ENCODE measurements around the gene NME7. TPM values are rescaled to one million over a fixed set of nuclear protein-coding genes. Genes with fewer than 3 reads are reported as not detected.

NME7 gene
- total RNA-seq, 1 experiment from 2014 or later, result 13.8 TPM

DNA sequence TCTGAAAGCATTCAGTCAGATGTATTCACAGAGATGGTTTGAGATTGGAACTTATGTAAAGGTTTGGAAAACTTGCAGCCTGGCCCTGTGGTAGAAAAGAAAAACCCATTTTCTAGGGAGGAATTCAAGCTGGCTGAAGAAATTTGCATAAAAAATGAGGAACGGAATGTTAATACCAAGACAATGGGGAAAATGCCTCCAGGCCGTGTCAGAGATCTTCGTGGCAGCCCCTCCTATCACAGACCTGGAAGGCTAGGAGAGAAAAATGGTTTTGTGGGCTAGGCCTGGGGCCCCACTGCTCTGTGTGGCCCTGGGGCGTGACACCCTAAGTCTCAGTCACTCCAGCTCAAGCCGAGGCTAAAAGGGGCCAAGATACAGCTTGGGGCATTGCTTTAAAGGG is 26.7 kb downstream of the NME7 start:
- H3K27ac Mint-ChIP-seq, result no peak overlapping the region; the same call in 1 of the 2 replicates
- DNase-seq (ENCODE audit: low spot score), result no peak
- CTCF ChIA-PET, result no interaction called here
- H3K36me3 Mint-ChIP-seq, result peaks cover 21% of the 10 kb centered on the region
- TF ChIP-seq, protein P1, sequence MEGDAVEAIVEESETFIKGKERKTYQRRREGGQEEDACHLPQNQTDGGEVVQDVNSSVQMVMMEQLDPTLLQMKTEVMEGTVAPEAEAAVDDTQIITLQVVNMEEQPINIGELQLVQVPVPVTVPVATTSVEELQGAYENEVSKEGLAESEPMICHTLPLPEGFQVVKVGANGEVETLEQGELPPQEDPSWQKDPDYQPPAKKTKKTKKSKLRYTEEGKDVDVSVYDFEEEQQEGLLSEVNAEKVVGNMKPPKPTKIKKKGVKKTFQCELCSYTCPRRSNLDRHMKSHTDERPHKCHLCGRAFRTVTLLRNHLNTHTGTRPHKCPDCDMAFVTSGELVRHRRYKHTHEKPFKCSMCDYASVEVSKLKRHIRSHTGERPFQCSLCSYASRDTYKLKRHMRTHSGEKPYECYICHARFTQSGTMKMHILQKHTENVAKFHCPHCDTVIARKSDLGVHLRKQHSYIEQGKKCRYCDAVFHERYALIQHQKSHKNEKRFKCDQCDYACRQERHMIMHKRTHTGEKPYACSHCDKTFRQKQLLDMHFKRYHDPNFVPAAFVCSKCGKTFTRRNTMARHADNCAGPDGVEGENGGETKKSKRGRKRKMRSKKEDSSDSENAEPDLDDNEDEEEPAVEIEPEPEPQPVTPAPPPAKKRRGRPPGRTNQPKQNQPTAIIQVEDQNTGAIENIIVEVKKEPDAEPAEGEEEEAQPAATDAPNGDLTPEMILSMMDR (IDR thresholded peaks at IDR 0.05), result no peak
- TF ChIP-seq NR2C2 (CRISPR knock-in tag; IDR thresholded peaks at IDR 0.05) (no peak), FOXJ3 (CRISPR knock-in tag; IDR thresholded peaks at IDR 0.05; ENCODE audit: borderline replicate concordance) (no peak), SMAD4 (CRISPR knock-in tag; IDR thresholded peaks at IDR 0.05) (no peak), NFATC4 (CRISPR knock-in tag; IDR thresholded peaks at IDR 0.05) (no peak), TEAD1 (CRISPR knock-in tag; IDR thresholded peaks at IDR 0.05) (no peak), SP1 (CRISPR knock-in tag; conservative IDR thresholded peaks at IDR 0.05) (no peak)
- TF ChIP-seq, protein P2, sequence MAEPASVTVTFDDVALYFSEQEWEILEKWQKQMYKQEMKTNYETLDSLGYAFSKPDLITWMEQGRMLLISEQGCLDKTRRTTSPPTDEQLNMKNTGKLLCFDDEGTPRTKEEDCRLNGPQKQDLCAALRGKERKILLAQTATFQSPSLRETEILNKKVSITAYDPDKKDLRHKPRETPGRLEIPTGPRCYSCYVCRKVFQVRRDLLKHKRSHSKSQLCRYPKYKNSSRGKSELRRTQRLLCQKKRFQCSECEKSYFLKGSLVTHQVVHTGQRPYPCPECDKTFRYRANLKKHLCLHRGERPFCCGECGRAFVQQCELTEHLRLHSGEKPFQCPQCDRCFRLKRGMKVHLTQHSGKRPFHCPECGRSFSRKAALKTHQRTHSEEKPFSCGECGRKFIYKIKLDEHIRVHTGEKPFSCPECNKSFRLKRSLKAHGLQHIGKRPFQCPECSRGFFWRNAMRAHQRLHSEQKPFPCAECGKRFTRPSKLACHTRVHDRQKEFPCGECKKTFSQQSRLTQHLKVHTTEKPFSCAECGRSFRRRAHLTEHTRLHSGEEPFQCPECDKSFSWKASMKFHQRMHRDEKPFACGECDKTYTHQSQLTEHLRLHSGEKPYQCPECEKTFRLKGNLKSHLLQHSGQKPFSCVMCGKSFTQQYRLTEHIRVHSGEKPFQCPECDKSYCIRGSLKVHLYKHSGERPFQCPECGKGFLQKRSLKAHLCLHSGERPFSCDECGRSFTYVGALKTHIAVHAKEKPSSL (CRISPR knock-in tag; conservative IDR thresholded peaks at IDR 0.05), result no peak
- TF ChIP-seq, protein P3, sequence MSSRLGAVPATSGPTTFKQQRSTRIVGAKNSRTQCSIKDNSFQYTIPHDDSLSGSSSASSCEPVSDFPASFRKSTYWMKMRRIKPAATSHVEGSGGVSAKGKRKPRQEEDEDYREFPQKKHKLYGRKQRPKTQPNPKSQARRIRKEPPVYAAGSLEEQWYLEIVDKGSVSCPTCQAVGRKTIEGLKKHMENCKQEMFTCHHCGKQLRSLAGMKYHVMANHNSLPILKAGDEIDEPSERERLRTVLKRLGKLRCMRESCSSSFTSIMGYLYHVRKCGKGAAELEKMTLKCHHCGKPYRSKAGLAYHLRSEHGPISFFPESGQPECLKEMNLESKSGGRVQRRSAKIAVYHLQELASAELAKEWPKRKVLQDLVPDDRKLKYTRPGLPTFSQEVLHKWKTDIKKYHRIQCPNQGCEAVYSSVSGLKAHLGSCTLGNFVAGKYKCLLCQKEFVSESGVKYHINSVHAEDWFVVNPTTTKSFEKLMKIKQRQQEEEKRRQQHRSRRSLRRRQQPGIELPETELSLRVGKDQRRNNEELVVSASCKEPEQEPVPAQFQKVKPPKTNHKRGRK (CRISPR knock-in tag; IDR thresholded peaks at IDR 0.05; ENCODE audit: borderline replicate concordance), result no peak
- no peak overlapping the region for H3K4me3 Mint-ChIP-seq
- H3K9me3 Mint-ChIP-seq, result peaks cover 24% of the 10 kb centered on the region
- POLR2A ChIA-PET, result no interaction called here
- peaks cover 12% of the 10 kb centered on the region for H3K4me1 Mint-ChIP-seq
- no peaks in the 10 kb centered on the region for H3K27me3 Mint-ChIP-seq (ENCODE audit: low read depth)
- ATAC-seq, result peak; percentile 75

DNA sequence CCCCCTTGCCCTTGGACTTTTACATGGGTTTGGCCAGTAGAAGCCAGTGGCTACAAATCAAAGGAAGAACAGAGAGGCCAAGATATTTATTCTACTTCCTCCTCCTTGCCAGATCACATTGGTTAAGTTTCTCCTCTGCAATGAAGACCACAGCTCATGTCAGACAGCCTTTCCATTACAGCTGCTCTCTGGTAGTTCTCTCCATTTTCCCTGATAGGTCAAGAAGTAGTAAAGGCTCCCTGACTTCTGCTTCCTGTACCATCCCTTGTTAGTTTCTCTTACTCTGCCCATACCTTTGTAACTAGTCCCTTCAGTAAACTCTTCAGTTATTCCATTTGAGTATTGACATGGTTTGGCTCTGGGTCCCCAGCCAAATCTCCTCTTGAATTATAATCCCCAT is 27.8 kb downstream of the NME7 start:
- Mint-ChIP-seq H3K27ac (no peak overlapping the region), H3K27me3 (ENCODE audit: low read depth) (no peaks in the 10 kb centered on the region), H3K9me3 (peaks cover 29% of the 10 kb centered on the region), H3K4me3 (no peak overlapping the region), H3K36me3 (peaks cover 29% of the 10 kb centered on the region), H3K4me1 (peaks cover 12% of the 10 kb centered on the region)
- ChIA-PET CTCF (no interaction called here), POLR2A (no interaction called here)
- ATAC-seq, result no peak
- DNase-seq (ENCODE audit: low spot score), result no peak
- TF ChIP-seq ZNF232 (CRISPR knock-in tag; IDR thresholded peaks at IDR 0.05) (no peak), SP1 (CRISPR knock-in tag; conservative IDR thresholded peaks at IDR 0.05) (no peak), FOXJ3 (CRISPR knock-in tag; IDR thresholded peaks at IDR 0.05; ENCODE audit: borderline replicate concordance) (no peak), TP53 (CRISPR knock-in tag; IDR thresholded peaks at IDR 0.05) (no peak), ZBTB21 (CRISPR knock-in tag; IDR thresholded peaks at IDR 0.05; ENCODE audit: borderline replicate concordance) (no peak), CREB1 (CRISPR knock-in tag; IDR thresholded peaks at IDR 0.05) (no peak)
- TF ChIP-seq, protein P1 (IDR thresholded peaks at IDR 0.05), result no peak
- TF ChIP-seq, protein P4, sequence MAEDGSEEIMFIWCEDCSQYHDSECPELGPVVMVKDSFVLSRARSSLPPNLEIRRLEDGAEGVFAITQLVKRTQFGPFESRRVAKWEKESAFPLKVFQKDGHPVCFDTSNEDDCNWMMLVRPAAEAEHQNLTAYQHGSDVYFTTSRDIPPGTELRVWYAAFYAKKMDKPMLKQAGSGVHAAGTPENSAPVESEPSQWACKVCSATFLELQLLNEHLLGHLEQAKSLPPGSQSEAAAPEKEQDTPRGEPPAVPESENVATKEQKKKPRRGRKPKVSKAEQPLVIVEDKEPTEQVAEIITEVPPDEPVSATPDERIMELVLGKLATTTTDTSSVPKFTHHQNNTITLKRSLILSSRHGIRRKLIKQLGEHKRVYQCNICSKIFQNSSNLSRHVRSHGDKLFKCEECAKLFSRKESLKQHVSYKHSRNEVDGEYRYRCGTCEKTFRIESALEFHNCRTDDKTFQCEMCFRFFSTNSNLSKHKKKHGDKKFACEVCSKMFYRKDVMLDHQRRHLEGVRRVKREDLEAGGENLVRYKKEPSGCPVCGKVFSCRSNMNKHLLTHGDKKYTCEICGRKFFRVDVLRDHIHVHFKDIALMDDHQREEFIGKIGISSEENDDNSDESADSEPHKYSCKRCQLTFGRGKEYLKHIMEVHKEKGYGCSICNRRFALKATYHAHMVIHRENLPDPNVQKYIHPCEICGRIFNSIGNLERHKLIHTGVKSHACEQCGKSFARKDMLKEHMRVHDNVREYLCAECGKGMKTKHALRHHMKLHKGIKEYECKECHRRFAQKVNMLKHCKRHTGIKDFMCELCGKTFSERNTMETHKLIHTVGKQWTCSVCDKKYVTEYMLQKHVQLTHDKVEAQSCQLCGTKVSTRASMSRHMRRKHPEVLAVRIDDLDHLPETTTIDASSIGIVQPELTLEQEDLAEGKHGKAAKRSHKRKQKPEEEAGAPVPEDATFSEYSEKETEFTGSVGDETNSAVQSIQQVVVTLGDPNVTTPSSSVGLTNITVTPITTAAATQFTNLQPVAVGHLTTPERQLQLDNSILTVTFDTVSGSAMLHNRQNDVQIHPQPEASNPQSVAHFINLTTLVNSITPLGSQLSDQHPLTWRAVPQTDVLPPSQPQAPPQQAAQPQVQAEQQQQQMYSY (CRISPR knock-in tag; IDR thresholded peaks at IDR 0.05), result no peak
- TF ChIP-seq, protein P5, sequence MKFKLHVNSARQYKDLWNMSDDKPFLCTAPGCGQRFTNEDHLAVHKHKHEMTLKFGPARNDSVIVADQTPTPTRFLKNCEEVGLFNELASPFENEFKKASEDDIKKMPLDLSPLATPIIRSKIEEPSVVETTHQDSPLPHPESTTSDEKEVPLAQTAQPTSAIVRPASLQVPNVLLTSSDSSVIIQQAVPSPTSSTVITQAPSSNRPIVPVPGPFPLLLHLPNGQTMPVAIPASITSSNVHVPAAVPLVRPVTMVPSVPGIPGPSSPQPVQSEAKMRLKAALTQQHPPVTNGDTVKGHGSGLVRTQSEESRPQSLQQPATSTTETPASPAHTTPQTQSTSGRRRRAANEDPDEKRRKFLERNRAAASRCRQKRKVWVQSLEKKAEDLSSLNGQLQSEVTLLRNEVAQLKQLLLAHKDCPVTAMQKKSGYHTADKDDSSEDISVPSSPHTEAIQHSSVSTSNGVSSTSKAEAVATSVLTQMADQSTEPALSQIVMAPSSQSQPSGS (CRISPR knock-in tag; IDR thresholded peaks at IDR 0.05; ENCODE audit: borderline replicate concordance, low read depth), result no peak
- TF ChIP-seq, protein P6, sequence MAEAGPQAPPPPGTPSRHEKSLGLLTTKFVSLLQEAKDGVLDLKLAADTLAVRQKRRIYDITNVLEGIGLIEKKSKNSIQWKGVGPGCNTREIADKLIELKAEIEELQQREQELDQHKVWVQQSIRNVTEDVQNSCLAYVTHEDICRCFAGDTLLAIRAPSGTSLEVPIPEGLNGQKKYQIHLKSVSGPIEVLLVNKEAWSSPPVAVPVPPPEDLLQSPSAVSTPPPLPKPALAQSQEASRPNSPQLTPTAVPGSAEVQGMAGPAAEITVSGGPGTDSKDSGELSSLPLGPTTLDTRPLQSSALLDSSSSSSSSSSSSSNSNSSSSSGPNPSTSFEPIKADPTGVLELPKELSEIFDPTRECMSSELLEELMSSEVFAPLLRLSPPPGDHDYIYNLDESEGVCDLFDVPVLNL (CRISPR knock-in tag; IDR thresholded peaks at IDR 0.05; ENCODE audit: borderline replicate concordance, low read depth), result no peak
- TF ChIP-seq, protein P7, sequence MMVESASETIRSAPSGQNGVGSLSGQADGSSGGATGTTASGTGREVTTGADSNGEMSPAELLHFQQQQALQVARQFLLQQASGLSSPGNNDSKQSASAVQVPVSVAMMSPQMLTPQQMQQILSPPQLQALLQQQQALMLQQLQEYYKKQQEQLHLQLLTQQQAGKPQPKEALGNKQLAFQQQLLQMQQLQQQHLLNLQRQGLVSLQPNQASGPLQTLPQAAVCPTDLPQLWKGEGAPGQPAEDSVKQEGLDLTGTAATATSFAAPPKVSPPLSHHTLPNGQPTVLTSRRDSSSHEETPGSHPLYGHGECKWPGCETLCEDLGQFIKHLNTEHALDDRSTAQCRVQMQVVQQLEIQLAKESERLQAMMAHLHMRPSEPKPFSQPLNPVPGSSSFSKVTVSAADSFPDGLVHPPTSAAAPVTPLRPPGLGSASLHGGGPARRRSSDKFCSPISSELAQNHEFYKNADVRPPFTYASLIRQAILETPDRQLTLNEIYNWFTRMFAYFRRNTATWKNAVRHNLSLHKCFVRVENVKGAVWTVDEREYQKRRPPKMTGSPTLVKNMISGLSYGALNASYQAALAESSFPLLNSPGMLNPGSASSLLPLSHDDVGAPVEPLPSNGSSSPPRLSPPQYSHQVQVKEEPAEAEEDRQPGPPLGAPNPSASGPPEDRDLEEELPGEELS (CRISPR knock-in tag; IDR thresholded peaks at IDR 0.05), result no peak

All from WTC11 (cell line).